C4-2B (cell line): Measurements from ENCODE around the gene CLEC2L.

ENCODE experiments used
- ZFX ChIP-seq: fragments of 450-650 bp; IDR thresholded peaks from 2 replicates; pipeline ENCODE4 v1.6.1; 2017
- TF ChIP-seq, protein P1 (sequence below): fragments of 450-650 bp; conservative IDR thresholded peaks from 2 replicates; pipeline ENCODE4 v1.5.1; 2017; ENCODE audit warnings: mild to moderate bottlenecking

DNA sequence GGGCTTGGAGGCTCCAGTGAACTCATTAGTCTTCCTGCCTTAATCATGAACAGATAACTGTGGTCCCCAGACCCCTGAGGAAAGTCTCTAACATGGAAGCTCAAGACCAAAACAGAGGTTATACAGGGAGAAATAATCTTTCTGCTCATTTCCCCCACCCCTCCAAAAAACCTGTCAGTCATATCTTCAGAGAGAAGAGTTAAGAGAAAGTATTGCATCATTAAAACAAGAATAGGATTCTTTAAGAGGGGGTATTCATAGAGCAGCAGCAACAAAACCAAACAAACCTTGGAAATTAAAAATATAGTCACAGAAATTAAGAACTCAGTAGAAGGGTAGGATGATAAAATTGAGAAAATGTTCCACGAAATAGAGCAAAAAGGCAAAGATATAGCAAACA lies 7.6 kb downstream of the CLEC2L start:
- TF ChIP-seq, protein P1, sequence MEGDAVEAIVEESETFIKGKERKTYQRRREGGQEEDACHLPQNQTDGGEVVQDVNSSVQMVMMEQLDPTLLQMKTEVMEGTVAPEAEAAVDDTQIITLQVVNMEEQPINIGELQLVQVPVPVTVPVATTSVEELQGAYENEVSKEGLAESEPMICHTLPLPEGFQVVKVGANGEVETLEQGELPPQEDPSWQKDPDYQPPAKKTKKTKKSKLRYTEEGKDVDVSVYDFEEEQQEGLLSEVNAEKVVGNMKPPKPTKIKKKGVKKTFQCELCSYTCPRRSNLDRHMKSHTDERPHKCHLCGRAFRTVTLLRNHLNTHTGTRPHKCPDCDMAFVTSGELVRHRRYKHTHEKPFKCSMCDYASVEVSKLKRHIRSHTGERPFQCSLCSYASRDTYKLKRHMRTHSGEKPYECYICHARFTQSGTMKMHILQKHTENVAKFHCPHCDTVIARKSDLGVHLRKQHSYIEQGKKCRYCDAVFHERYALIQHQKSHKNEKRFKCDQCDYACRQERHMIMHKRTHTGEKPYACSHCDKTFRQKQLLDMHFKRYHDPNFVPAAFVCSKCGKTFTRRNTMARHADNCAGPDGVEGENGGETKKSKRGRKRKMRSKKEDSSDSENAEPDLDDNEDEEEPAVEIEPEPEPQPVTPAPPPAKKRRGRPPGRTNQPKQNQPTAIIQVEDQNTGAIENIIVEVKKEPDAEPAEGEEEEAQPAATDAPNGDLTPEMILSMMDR: no peak
- no peak for TF ChIP-seq ZFX
